PC-3 (cell line): ENCODE results near the gene C17orf58. TPM values are rescaled to one million over a fixed set of nuclear protein-coding genes. Genes with fewer than 3 reads are reported as not detected.

Experiments used
- ATAC-seq: fragments of 200-7000 bp; cut with Tn5 transposase; 2 replicates; pipeline ENCODE4 v1.9.1; 2020; ENCODE audit warnings: mild to moderate bottlenecking, moderate library complexity
- BruUV-seq: library from RNA; stranded (reverse); fragments of 400-500 nt; replicated peaks from 2 replicates; lab custom pipeline; 2021; lab: Mats Ljungman, UMichigan
- CTCF ChIA-PET: fragments of 300-600 bp; sonication (Branson Sonifier 250); formaldehyde crosslinking; loops from one replicate; lab custom pipeline; 2022; ENCODE audit warnings: antibody characterized with exemption; lab: Charles Lee
- POLR2A ChIA-PET: fragments of 300-600 bp; sonication (Branson Sonifier 250); formaldehyde crosslinking; loops from one replicate; lab custom pipeline; 2022; ENCODE audit warnings: antibody characterized with exemption; ENCODE audit not compliant: unreplicated experiment; lab: Charles Lee
- DNase-seq: peaks from one replicate; pipeline ENCODE4 v3.0.0-alpha.2; 2015
- H2AFZ ChIP-seq: fragments of 300-600 bp; sonication (generic); 2 replicates; pipeline ENCODE4 v1.6.0; 2016; ENCODE audit warnings: antibody characterized with exemption, low read length
- H3F3A ChIP-seq: fragments of 300-600 bp; sonication (generic); one replicate; pipeline ENCODE4 v1.6.0; 2017; ENCODE audit warnings: antibody characterized with exemption, low read length, control low read depth, mild to moderate bottlenecking; ENCODE audit not compliant: unreplicated experiment
- H3K27ac ChIP-seq: fragments of 300-600 bp; sonication (generic); 2 replicates; pipeline ENCODE4 v1.5.1; 2016; ENCODE audit warnings: mild to moderate bottlenecking, low read length
- H3K27me3 ChIP-seq: fragments of 300-600 bp; sonication (generic); 2 replicates; pipeline ENCODE4 v1.6.1; 2016; ENCODE audit warnings: low read length, mixed read lengths
- H3K36me3 ChIP-seq: fragments of 300-600 bp; sonication (generic); 2 replicates; pipeline ENCODE4 v1.6.1; 2016; ENCODE audit warnings: low read depth, mixed run types, low read length, mixed read lengths
- H3K4me1 ChIP-seq: fragments of 300-600 bp; sonication (generic); 2 replicates; pipeline ENCODE4 v1.5.1; 2016; ENCODE audit warnings: low read length; ENCODE audit not compliant: insufficient read depth
- H3K4me2 ChIP-seq: fragments of 300-600 bp; sonication (generic); 2 replicates; pipeline ENCODE4 v1.6.0; 2016; ENCODE audit warnings: low read length
- H3K4me3 ChIP-seq: fragments of 300-600 bp; sonication (generic); 2 replicates; pipeline ENCODE4 v1.5.1; 2016; ENCODE audit warnings: mild to moderate bottlenecking, low read length, mixed read lengths
- H3K79me2 ChIP-seq: fragments of 300-600 bp; sonication (generic); 2 replicates; pipeline ENCODE4 v1.6.1; 2017; ENCODE audit warnings: low read length, mixed read lengths
- H3K9ac ChIP-seq: fragments of 300-600 bp; sonication (generic); 2 replicates; pipeline ENCODE4 v1.6.0; 2016; ENCODE audit warnings: mild to moderate bottlenecking, low read length
- H3K9me2 ChIP-seq: fragments of 300-600 bp; sonication (generic); replicated peaks from 2 replicates; pipeline ENCODE4 v1.6.1; 2016; ENCODE audit warnings: mixed run types, low read length, mixed read lengths
- H3K9me3 ChIP-seq: fragments of 300-600 bp; sonication (generic); 2 replicates; pipeline ENCODE4 v1.6.1; 2016; ENCODE audit warnings: low read length, mixed read lengths
- H4K20me1 ChIP-seq: fragments of 300-600 bp; sonication (generic); 2 replicates; pipeline ENCODE4 v1.6.1; 2016; ENCODE audit warnings: low read length, mixed read lengths
- EZH2 ChIP-seq: fragments of 300-600 bp; sonication (generic); IDR thresholded peaks from one replicate; pipeline ENCODE4 v1.6.1; 2017; ENCODE audit warnings: antibody characterized with exemption, mild to moderate bottlenecking, low read length; ENCODE audit not compliant: unreplicated experiment
- EZH2phosphoT487 ChIP-seq: fragments of 300-600 bp; sonication (generic); IDR thresholded peaks from 2 replicates; pipeline ENCODE4 v1.6.1; 2018; ENCODE audit warnings: mild to moderate bottlenecking, antibody characterized with exemption, low read length, borderline replicate concordance
- intact Hi-C: fragments of 100-400 bp; cut with micrococcal nuclease; formaldehyde crosslinking; loops from 2 replicates; pipeline ENCODE4 v1.9.0; 2023
- total RNA-seq: library from RNA; depleted of rRNA; stranded (reverse); fragments of >200 nt; gene quantifications from 2 replicates; pipeline ENCODE4 v1.2.3, GENCODE V29; 2014
- TF ChIP-seq, protein P1 (sequence below): fragments of 300-600 bp; sonication (generic); conservative IDR thresholded peaks from 2 replicates; pipeline ENCODE4 v1.5.1; 2017; ENCODE audit warnings: antibody characterized with exemption, low read depth, mild to moderate bottlenecking, low read length

Gene C17orf58
- total RNA-seq, 1 experiment from 2014 or later = 25.3 TPM

DNA sequence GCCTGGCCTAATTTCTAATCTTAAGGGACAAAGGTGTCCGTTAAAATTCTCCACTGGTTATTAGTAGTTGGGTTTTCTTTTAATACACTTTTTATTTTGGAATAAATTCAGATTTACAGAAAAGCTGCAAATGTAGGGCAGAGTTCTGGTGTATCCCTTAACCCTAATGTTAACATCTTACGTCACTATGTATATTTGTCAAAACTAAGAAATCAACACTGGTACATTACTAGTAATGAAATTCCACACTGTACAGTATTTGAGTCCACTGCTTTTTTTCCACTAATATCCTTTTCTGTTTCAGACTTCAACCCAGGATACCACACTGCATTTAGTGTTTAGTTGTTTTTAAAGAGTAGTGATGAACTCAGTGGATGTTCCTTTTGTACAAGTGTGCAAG, 20.6 kb upstream of the C17orf58 start:
- Histone ChIP-seq H2AFZ (no peak overlapping the region), H3K4me1 (peaks cover 5% of the 10 kb centered on the region), H3K27me3 (no peaks in the 10 kb centered on the region), H3K4me3 (no peak overlapping the region), H3K4me2 (no peak overlapping the region), H3K9ac (no peak overlapping the region), H4K20me1 (no peaks in the 10 kb centered on the region), H3K9me3 (no peaks in the 10 kb centered on the region), H3K9me2 (no peaks in the 10 kb centered on the region), H3K27ac (no peak overlapping the region), H3K79me2 (no peaks in the 10 kb centered on the region), H3K36me3 (no peaks in the 10 kb centered on the region), H3F3A (no peaks in the 10 kb centered on the region)
- BruUV-seq = no TSS peak
- ChIA-PET CTCF (no interaction called here), POLR2A (no interaction called here)
- DNase-seq = no peak
- intact Hi-C loops = no loop called here
- no peak for ATAC-seq
- no peak for TF ChIP-seq EZH2phosphoT487

DNA sequence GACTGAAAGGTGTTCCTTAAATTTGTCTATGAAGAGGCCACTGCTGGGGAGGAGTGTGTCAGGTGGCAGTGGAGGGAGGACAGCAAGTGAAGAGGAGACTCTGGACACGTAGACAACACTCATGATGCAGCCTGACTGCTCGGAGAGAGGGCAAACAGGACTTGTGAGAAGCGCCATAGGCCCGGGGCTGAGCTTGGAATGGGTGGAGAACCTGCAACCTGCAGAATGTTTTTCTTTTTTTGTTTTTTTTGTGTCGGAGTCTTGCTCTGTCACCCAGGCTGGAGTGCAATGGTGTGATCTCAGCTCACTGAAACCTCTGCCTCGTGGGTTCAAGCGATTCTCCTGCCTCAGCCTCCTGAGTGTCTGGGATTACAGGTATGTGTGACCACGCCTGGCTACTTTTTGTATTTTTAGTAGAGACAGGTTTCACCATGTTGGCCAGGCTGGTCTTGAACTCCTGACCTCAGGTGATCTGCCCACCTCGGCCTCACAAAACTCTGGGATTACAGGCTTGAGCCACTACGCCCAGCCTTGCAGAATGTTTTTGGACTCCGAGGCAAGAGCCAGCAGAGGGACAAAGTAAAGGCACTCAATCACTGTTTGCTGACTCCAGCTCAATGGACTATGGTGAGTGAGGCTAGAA, 18.9 kb upstream of the C17orf58 start:
- no peak overlapping the region for H3K9ac ChIP-seq
- no peaks in the 10 kb centered on the region for H3K9me2 ChIP-seq
- ATAC-seq = no peak
- H3K4me3 ChIP-seq = no peak overlapping the region
- H3K27ac ChIP-seq = no peak overlapping the region
- no peak overlapping the region for H3K4me2 ChIP-seq
- H2AFZ ChIP-seq = no peak overlapping the region
- H3F3A ChIP-seq = no peaks in the 10 kb centered on the region
- CTCF ChIA-PET = interaction anchor here (0.6 to 1.1 kb wide), 2 partner anchors 22 to 37 kb away, joined by 3 to 7 read pairs; no protein-coding TSS in a partner anchor
- H4K20me1 ChIP-seq = no peaks in the 10 kb centered on the region
- BruUV-seq = no TSS peak
- H3K4me1 ChIP-seq = 0 out of 2 replicates have a peak, but pooled peaks cover 3% of the 10 kb centered on the region
- no peaks in the 10 kb centered on the region for H3K27me3 ChIP-seq
- no peaks in the 10 kb centered on the region for H3K36me3 ChIP-seq
- no peak for DNase-seq
- intact Hi-C loops = no loop called here
- POLR2A ChIA-PET = no interaction called here
- no peak for TF ChIP-seq EZH2
- TF ChIP-seq, protein P1, sequence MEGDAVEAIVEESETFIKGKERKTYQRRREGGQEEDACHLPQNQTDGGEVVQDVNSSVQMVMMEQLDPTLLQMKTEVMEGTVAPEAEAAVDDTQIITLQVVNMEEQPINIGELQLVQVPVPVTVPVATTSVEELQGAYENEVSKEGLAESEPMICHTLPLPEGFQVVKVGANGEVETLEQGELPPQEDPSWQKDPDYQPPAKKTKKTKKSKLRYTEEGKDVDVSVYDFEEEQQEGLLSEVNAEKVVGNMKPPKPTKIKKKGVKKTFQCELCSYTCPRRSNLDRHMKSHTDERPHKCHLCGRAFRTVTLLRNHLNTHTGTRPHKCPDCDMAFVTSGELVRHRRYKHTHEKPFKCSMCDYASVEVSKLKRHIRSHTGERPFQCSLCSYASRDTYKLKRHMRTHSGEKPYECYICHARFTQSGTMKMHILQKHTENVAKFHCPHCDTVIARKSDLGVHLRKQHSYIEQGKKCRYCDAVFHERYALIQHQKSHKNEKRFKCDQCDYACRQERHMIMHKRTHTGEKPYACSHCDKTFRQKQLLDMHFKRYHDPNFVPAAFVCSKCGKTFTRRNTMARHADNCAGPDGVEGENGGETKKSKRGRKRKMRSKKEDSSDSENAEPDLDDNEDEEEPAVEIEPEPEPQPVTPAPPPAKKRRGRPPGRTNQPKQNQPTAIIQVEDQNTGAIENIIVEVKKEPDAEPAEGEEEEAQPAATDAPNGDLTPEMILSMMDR = no peak
- no peak for TF ChIP-seq EZH2phosphoT487
- no peaks in the 10 kb centered on the region for H3K79me2 ChIP-seq
- no peaks in the 10 kb centered on the region for H3K9me3 ChIP-seq

DNA sequence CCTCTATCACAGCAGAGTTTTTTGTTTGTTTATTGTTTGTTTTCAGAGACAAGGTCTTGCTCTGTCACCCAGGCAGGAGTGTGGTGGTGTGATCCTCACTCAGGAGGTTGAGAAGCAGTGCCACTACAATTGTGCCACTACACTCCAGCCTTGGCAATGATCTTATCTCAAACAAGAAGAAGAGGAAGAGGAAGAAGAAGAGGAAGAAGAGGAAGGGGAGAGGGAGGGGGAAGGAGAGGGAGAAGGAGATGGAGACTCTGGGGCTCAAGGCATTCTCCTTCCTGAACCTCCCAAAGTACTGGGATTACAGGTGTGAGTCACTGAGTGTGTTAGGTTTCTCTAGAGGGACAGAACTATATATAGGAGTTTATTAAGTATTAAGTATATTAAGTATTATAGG, 17.1 kb upstream of the C17orf58 start:
- Histone ChIP-seq H3K9me2 (no peaks in the 10 kb centered on the region), H3K36me3 (no peaks in the 10 kb centered on the region), H3K79me2 (no peaks in the 10 kb centered on the region), H2AFZ (no peak overlapping the region), H3K9me3 (no peaks in the 10 kb centered on the region), H3K4me3 (no peak overlapping the region), H3K4me1 (0 out of 2 replicates have a peak, but pooled peaks cover 3% of the 10 kb centered on the region), H3K27ac (no peak overlapping the region), H3K9ac (no peak overlapping the region), H3F3A (no peaks in the 10 kb centered on the region), H3K4me2 (no peak overlapping the region), H3K27me3 (no peaks in the 10 kb centered on the region), H4K20me1 (no peaks in the 10 kb centered on the region)
- no peak for TF ChIP-seq EZH2
- TF ChIP-seq, protein P1 = no peak
- TF ChIP-seq EZH2phosphoT487 = no peak
- ATAC-seq (no peak), DNase-seq (no peak)
- no TSS peak for BruUV-seq
- POLR2A ChIA-PET = no interaction called here
- CTCF ChIA-PET = no interaction called here
- intact Hi-C loops = no loop called here
